Breast epithelium (tissue), 3 donors: ENCODE measurements around the gene SLC22A15.

Experiments
- CTCF ChIP-seq, 3 donors: fragments of 450-650 bp; IDR thresholded peaks; one replicate each; pipeline ENCODE4 v1.5.1; 2016 to 2017; ENCODE audit warnings: antibody characterized with exemption in 3 of 3, mild to moderate bottlenecking in 3 of 3, moderate library complexity in 3 of 3
- POLR2A ChIP-seq: fragments of 450-650 bp; IDR thresholded peaks from one replicate; pipeline ENCODE4 v1.6.1; 2016; ENCODE audit warnings: antibody characterized with exemption, mild to moderate bottlenecking, moderate library complexity
- POLR2AphosphoS5 ChIP-seq, 3 donors: sonication (generic); formaldehyde crosslinking; IDR thresholded peaks; one replicate each; pipeline ENCODE4 v1.6.1; 2017; ENCODE audit warnings: antibody characterized with exemption in 3 of 3

DNA sequence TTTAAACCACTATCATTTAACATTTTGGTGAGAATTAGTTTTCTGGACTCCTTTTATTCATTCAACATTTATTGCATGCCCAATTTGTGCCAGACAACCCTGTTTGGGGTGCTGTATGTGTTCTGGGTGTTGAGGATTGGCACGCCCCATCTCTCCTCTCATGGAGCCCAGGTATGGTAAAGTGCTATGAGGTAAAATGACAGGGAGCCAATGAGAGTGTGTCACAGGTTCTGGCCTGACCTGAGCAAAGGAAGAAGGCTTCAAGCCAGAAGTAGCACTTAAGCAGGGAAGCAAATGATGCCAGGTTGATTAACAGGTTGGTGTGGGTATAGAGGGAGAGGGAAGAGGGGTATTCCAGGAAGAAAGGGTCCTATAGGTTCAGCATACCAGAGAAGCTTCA lies 21.1 kb upstream of the SLC22A15 start:
- TF ChIP-seq CTCF (IDR thresholded peaks at IDR 0.05), result no peak
- no peak for TF ChIP-seq POLR2A
- TF ChIP-seq POLR2AphosphoS5 (IDR thresholded peaks at IDR 0.05), result no peak
